Astrocyte (in vitro differentiated cells and primary cell): ENCODE measurements around the gene SLC35F4. TPM values are rescaled to one million over a fixed set of nuclear protein-coding genes. Genes with fewer than 3 reads are reported as not detected.

ENCODE experiments used
- DNase-seq: peaks from one replicate; pipeline ENCODE4 v3.0.0-alpha.2; 2010; ENCODE audit warnings: low read depth
- FAIRE-seq: peaks from 2 replicates; lab custom pipeline; 2011; peaks lifted over from hg19 to GRCh38; lab: Jason Lieb, UNC
- H2AFZ ChIP-seq: 2 replicates; pipeline ENCODE4 v1.6.0; 2012; ENCODE audit warnings: low read depth, low read length, inconsistent platforms
- H3K27ac ChIP-seq: 2 replicates; pipeline ENCODE4 v1.5.1; 2011; ENCODE audit warnings: low read depth, low read length, inconsistent platforms
- H3K27me3 ChIP-seq: 2 replicates; pipeline ENCODE4 v1.6.0; 2011; ENCODE audit warnings: low read length, inconsistent platforms; ENCODE audit not compliant: insufficient read depth
- H3K36me3 ChIP-seq: 2 replicates; pipeline ENCODE4 v1.5.1; 2011; ENCODE audit warnings: low read length, inconsistent platforms; ENCODE audit not compliant: insufficient read depth
- H3K4me1 ChIP-seq: 2 replicates; pipeline ENCODE4 v1.5.1; 2011; ENCODE audit warnings: low read length, inconsistent platforms; ENCODE audit not compliant: insufficient read depth
- H3K4me2 ChIP-seq: 2 replicates; pipeline ENCODE4 v1.6.0; 2012; ENCODE audit warnings: low read length, inconsistent platforms
- H3K4me3 ChIP-seq: 2 replicates; pipeline ENCODE4 v1.5.1; 2011; ENCODE audit warnings: low read depth, mild to moderate bottlenecking, low read length, inconsistent platforms; ENCODE audit not compliant: insufficient read depth
- H3K79me2 ChIP-seq: 2 replicates; pipeline ENCODE4 v1.6.0; 2012; ENCODE audit warnings: mild to moderate bottlenecking, low read length, inconsistent platforms; ENCODE audit not compliant: insufficient read depth
- H3K9ac ChIP-seq: 2 replicates; pipeline ENCODE4 v1.6.0; 2012; ENCODE audit warnings: mild to moderate bottlenecking, low read length, inconsistent platforms
- H3K9me3 ChIP-seq: 2 replicates; pipeline ENCODE4 v1.5.1; 2012; ENCODE audit warnings: low read depth, mild to moderate bottlenecking, low read length, inconsistent platforms; ENCODE audit not compliant: insufficient read depth
- H4K20me1 ChIP-seq: 2 replicates; pipeline ENCODE4 v1.6.0; 2012; ENCODE audit warnings: low read length, inconsistent platforms; ENCODE audit not compliant: insufficient read depth
- H3K27ac Mint-ChIP-seq: one replicate; pipeline ENCODE4 v1.8.0; 2021; ENCODE audit warnings: mild to moderate bottlenecking, mixed read lengths; ENCODE audit not compliant: unreplicated experiment
- H3K27me3 Mint-ChIP-seq: one replicate; pipeline ENCODE4 v1.8.0; 2021; ENCODE audit warnings: low read depth, mixed read lengths; ENCODE audit not compliant: unreplicated experiment
- H3K36me3 Mint-ChIP-seq: one replicate; pipeline ENCODE4 v1.8.0; 2021; ENCODE audit warnings: low read depth, mixed read lengths; ENCODE audit not compliant: unreplicated experiment
- H3K4me1 Mint-ChIP-seq: one replicate; pipeline ENCODE4 v1.8.0; 2021; ENCODE audit warnings: low read depth, mixed read lengths; ENCODE audit not compliant: unreplicated experiment
- H3K4me3 Mint-ChIP-seq: one replicate; pipeline ENCODE4 v1.8.0; 2021; ENCODE audit warnings: mild to moderate bottlenecking, moderate library complexity, mixed read lengths; ENCODE audit not compliant: unreplicated experiment
- H3K9me3 Mint-ChIP-seq: one replicate; pipeline ENCODE4 v1.8.0; 2021; ENCODE audit warnings: mild to moderate bottlenecking, mixed read lengths; ENCODE audit not compliant: unreplicated experiment
- EZH2 ChIP-seq: IDR thresholded peaks from 2 replicates; pipeline ENCODE4 v1.6.1; 2012; ENCODE audit warnings: mild to moderate bottlenecking, low read length, inconsistent platforms; ENCODE audit not compliant: insufficient read depth
- total RNA-seq: library from RNA; stranded (reverse); gene quantifications from 2 replicates; pipeline ENCODE4 v1.2.1, GENCODE V29; 2021
- TF ChIP-seq, protein P1 (sequence below): IDR thresholded peaks from 2 replicates; pipeline ENCODE4 v1.5.1; 2011; ENCODE audit warnings: low read depth, mild to moderate bottlenecking, inconsistent platforms, low read length, moderate library complexity; ENCODE audit not compliant: insufficient read depth

The SLC35F4 gene
- total RNA-seq, 1 donor from 2014 or later = not detected

DNA sequence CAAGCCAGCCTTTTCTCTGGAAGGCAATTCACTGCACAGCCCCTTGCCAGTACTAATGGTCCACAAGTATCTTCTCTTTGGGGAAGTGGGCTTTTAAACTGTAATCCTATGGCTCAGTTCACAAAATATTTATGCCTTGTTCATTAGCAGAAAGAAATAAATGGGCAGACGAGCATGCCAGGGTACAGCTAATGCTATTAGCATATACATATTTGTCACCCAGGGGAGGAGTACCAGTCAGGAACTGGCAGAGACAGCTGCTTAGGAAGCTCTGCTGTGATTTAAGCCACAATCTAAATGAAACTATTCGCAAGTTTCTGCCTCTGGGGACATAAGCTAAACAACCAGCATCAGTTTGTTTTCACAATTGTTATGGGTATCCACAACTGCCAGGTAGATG, 258.8 kb downstream of the SLC35F4 start:
- DNase-seq (no peak), FAIRE-seq (no peak)
- H3K4me3 ChIP-seq = no peak overlapping the region
- H3K4me1 ChIP-seq = no peaks in the 10 kb centered on the region
- H3K27ac ChIP-seq = no peak overlapping the region
- H3K9me3 Mint-ChIP-seq = no peaks in the 10 kb centered on the region
- H3K9ac ChIP-seq = no peak overlapping the region
- H2AFZ ChIP-seq = no peak overlapping the region
- H3K4me3 Mint-ChIP-seq = no peak overlapping the region
- no peak overlapping the region for H3K27ac Mint-ChIP-seq
- no peak for TF ChIP-seq EZH2
- TF ChIP-seq, protein P1, sequence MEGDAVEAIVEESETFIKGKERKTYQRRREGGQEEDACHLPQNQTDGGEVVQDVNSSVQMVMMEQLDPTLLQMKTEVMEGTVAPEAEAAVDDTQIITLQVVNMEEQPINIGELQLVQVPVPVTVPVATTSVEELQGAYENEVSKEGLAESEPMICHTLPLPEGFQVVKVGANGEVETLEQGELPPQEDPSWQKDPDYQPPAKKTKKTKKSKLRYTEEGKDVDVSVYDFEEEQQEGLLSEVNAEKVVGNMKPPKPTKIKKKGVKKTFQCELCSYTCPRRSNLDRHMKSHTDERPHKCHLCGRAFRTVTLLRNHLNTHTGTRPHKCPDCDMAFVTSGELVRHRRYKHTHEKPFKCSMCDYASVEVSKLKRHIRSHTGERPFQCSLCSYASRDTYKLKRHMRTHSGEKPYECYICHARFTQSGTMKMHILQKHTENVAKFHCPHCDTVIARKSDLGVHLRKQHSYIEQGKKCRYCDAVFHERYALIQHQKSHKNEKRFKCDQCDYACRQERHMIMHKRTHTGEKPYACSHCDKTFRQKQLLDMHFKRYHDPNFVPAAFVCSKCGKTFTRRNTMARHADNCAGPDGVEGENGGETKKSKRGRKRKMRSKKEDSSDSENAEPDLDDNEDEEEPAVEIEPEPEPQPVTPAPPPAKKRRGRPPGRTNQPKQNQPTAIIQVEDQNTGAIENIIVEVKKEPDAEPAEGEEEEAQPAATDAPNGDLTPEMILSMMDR = no peak
- peaks cover 6% of the 10 kb centered on the region for H3K27me3 Mint-ChIP-seq
- no peaks in the 10 kb centered on the region for H3K4me1 Mint-ChIP-seq
- no peaks in the 10 kb centered on the region for H3K36me3 Mint-ChIP-seq
- H3K27me3 ChIP-seq = no peaks in the 10 kb centered on the region
- H3K4me2 ChIP-seq = no peak overlapping the region
- H3K79me2 ChIP-seq = no peaks in the 10 kb centered on the region
- no peaks in the 10 kb centered on the region for H3K36me3 ChIP-seq
- no peaks in the 10 kb centered on the region for H4K20me1 ChIP-seq
- no peaks in the 10 kb centered on the region for H3K9me3 ChIP-seq

DNA sequence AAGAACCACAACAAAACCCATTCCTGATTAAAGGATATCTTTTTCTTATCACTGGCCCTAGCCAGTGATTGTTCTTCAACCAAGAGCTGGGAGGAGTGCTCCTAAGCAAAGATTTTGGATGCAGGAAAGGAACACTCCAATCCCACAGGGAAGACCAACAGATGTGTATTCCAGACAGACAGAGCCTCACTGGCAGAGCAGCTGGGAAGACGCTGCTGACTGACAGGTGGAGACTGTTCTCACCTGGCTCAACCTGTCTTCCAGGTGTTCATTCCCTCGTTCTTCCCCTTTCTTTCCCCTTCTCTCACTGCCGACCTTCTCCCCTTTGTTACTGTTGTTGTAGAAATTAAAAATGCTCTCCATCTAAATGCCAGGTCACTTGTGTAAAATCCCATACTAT, 282.5 kb downstream of the SLC35F4 start:
- peaks cover 6% of the 10 kb centered on the region for H3K9me3 Mint-ChIP-seq
- H3K27ac Mint-ChIP-seq = no peak overlapping the region
- no peaks in the 10 kb centered on the region for H3K27me3 Mint-ChIP-seq
- no peak overlapping the region for H3K4me3 Mint-ChIP-seq
- H3K36me3 Mint-ChIP-seq = no peaks in the 10 kb centered on the region
- H3K9ac ChIP-seq = no peak overlapping the region
- H4K20me1 ChIP-seq = no peaks in the 10 kb centered on the region
- no peak overlapping the region for H3K4me2 ChIP-seq
- FAIRE-seq (no peak), DNase-seq (no peak)
- no peak overlapping the region for H3K4me3 ChIP-seq
- TF ChIP-seq, protein P1 = no peak
- TF ChIP-seq EZH2 = no peak
- H3K36me3 ChIP-seq = no peaks in the 10 kb centered on the region
- no peak overlapping the region for H3K27ac ChIP-seq
- no peaks in the 10 kb centered on the region for H3K27me3 ChIP-seq
- no peaks in the 10 kb centered on the region for H3K4me1 Mint-ChIP-seq
- no peaks in the 10 kb centered on the region for H3K9me3 ChIP-seq
- no peaks in the 10 kb centered on the region for H3K79me2 ChIP-seq
- no peaks in the 10 kb centered on the region for H3K4me1 ChIP-seq
- H2AFZ ChIP-seq = no peak overlapping the region

DNA sequence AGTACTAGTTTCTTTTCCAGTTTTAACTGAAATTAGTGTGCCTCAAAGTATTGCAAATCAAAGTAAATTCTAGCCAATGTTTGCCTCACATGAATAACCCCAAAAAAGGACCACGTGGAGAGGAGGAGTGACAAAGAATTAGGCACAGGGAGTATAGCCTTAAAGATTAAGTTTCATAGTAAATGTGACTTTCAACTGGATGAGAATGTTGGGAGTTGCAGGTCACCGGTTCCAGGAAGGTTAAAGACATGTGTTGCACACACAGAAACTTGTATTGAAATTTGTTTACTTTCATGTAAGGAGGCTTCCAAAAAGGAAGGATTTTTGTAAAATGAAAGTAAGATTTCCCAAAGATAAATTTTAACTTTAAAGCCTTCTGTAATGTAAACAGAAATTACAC, 283.1 kb downstream of the SLC35F4 start:
- Histone ChIP-seq H3K79me2 (no peaks in the 10 kb centered on the region), H3K4me1 (no peaks in the 10 kb centered on the region), H3K9ac (no peak overlapping the region), H3K27ac (no peak overlapping the region), H3K36me3 (no peaks in the 10 kb centered on the region), H3K4me3 (no peak overlapping the region), H2AFZ (no peak overlapping the region), H3K4me2 (no peak overlapping the region), H3K9me3 (no peaks in the 10 kb centered on the region), H4K20me1 (no peaks in the 10 kb centered on the region), H3K27me3 (no peaks in the 10 kb centered on the region)
- TF ChIP-seq EZH2 = no peak
- TF ChIP-seq, protein P1 = no peak
- Mint-ChIP-seq H3K4me3 (no peak overlapping the region), H3K27me3 (no peaks in the 10 kb centered on the region), H3K36me3 (no peaks in the 10 kb centered on the region), H3K27ac (no peak overlapping the region), H3K4me1 (no peaks in the 10 kb centered on the region), H3K9me3 (peaks cover 6% of the 10 kb centered on the region)
- no peak for FAIRE-seq
- no peak for DNase-seq
